Measurements from ENCODE around the gene UBE4B.

UBE4B gene

DNA sequence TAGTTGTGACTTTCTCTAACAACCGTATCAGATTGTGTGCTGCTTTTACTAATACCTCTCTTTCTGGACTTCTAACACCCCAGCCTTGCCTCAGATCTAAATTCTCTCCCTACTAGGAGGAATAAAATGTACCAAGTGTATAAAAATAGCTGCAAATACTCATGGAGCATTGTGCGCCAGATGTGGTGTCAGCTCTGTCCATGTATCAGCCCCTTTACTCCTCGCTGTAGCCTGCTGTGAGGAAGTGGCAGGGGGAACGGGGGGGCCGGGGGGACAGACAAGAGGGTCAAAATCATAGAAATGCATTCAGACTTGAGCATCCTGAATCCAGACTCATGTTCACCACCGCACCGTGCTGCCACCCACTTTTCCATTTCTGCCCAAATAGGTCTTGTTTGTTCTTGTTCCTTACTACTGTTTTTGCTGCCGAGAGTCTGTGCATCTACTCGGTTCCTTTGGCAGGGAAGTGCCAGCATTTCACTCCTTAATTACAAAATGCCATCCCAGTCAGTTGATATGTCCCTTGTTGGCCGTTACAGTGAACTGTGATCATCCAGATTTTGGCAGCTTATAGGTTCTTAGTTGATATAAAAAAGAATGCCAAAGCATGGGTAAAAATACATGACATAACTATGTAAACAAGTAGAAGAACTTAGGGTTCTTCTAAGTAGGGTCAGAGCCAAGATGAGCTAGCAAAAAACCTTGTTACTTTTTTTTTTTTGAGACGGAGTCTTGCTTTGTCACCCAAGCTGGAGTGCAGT is 76.4 kb downstream of the UBE4B start:
- no peak overlapping the region for H3K4me3 Mint-ChIP-seq
- ATAC-seq (no peak), DNase-seq (no peak)
- no peaks in the 10 kb centered on the region for H3K4me1 Mint-ChIP-seq
- H3K27me3 Mint-ChIP-seq, result no peaks in the 10 kb centered on the region
- no peak overlapping the region for H3K27ac Mint-ChIP-seq
- H3K9me3 Mint-ChIP-seq, result no peaks in the 10 kb centered on the region

DNA sequence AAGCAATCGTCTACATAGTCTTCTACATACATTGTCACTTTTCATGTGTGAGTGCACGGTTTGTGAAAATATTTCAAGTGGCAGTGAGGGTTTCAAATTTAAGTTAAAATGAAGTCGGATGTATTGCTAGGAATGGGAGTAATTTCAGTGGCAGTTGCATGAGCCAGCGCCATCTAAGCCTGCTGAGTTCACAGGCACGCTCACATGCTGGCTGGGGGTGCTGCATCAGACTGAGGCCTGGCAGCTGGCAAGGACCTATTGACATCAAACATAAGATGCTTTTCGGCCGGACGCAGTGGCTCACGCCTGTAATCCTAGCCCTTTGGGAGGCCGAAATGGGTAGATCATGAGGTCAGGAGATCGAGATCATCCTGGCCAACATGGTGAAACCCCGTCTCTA is 80.7 kb downstream of the UBE4B start:
- no peak overlapping the region for H3K4me3 Mint-ChIP-seq
- H3K27ac Mint-ChIP-seq, result no peak overlapping the region
- DNase-seq, result no peak
- H3K9me3 Mint-ChIP-seq, result no peaks in the 10 kb centered on the region
- ATAC-seq, result no peak
- H3K4me1 Mint-ChIP-seq, result no peaks in the 10 kb centered on the region
- no peaks in the 10 kb centered on the region for H3K27me3 Mint-ChIP-seq

DNA sequence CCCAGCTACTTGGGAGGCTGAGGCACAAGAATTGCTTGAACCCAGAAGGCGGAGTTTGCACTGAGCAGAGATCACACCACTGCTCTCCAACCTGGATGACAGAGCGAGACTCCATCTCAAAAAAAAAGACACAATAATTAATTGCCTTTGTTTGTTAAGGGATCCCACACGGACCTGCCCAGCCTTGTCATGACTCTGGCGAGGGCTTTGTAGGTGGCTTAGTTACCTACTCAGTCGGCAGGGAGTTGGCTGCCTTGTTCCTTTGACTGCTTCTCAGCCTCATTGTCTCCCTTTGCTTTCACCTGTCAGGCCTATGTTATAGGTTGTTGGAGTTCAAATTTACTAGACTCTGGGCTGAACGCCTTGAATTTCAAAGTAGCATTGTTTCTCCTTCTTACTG is 82.0 kb downstream of the UBE4B start:
- Mint-ChIP-seq H3K27ac (no peak overlapping the region), H3K9me3 (no peaks in the 10 kb centered on the region), H3K27me3 (no peaks in the 10 kb centered on the region), H3K4me3 (no peak overlapping the region), H3K4me1 (no peaks in the 10 kb centered on the region)
- DNase-seq (no peak), ATAC-seq (no peak)

DNA sequence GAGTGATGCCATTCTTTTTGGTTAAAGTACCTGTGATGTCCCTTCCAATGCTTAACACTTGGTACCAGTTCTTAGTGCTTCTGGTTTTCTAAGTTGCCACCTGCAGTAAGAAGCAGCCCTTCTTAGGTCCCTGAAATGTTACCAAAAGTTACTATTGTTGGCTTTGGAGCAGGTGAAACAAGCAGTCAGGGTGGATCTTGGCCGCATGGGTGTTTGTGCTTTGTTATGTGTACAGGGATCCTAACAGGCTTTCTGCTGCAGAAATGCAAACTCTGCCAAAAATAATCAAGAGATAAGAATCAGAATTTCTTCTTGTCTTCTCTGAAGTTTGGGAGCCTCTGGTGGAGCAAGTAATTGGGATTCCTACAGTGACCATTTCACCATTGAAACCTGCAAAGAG is 84.4 kb downstream of the UBE4B start:
- no peaks in the 10 kb centered on the region for H3K9me3 Mint-ChIP-seq

DNA sequence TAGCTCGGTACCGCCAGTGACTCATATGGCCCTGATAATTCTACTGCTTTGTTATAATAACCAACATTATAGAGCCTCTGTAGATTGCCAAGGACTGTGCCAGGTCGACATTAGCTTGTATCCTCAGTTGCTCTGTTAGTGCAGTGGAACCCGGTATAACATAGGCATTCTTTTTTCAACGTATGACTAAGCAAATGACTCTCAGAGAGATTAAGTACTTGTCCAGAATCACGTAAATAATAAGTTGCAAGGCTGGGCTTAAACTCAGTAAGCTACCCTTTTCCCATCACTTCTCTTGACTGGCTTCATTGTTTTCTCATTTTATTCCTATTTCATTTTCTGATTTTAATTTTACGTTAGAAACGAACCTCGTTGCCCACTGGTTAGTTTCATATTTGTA is 85.1 kb downstream of the UBE4B start:
- Mint-ChIP-seq H3K4me3 (no peak overlapping the region), H3K27ac (no peak overlapping the region)
- ATAC-seq, result no peak

More for the DNA sequence above, 84.4 kb downstream of the UBE4B start:
- no peak overlapping the region for H3K4me3 Mint-ChIP-seq
- ATAC-seq, result no peak
- DNase-seq, result no peak
- H3K27ac Mint-ChIP-seq, result no peak overlapping the region
- no peaks in the 10 kb centered on the region for H3K4me1 Mint-ChIP-seq
- no peaks in the 10 kb centered on the region for H3K27me3 Mint-ChIP-seq

DNA sequence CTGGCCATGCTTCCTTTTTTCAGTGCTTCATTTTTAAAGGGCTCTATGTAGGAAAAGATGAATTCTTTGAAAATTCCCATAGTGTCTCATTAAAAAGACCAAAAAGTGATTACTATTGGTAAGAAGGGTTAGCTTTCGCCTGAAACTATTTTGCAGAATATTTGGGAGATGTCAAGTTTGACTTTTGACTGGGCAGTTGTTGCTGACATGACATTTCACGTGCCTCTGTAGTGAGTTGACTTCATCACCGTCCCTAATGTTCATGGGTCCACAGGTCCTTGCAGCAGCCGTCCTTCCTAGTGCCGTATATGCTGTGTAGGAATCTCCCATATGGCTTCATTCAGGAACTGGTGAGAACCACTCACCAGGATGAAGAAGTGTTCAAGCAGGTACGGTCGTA is 88.9 kb downstream of the UBE4B start:
- DNase-seq (no peak), ATAC-seq (no peak)
- Mint-ChIP-seq H3K27ac (peak overlapping the region in 1 of 2 donors; percentile 57), H3K9me3 (no peaks in the 10 kb centered on the region), H3K4me1 (no peaks in the 10 kb centered on the region), H3K27me3 (no peaks in the 10 kb centered on the region), H3K4me3 (no peak overlapping the region)

More for the DNA sequence above, 85.1 kb downstream of the UBE4B start:
- Mint-ChIP-seq H3K9me3 (no peaks in the 10 kb centered on the region), H3K4me1 (no peaks in the 10 kb centered on the region), H3K27me3 (no peaks in the 10 kb centered on the region)
- no peak for DNase-seq

DNA sequence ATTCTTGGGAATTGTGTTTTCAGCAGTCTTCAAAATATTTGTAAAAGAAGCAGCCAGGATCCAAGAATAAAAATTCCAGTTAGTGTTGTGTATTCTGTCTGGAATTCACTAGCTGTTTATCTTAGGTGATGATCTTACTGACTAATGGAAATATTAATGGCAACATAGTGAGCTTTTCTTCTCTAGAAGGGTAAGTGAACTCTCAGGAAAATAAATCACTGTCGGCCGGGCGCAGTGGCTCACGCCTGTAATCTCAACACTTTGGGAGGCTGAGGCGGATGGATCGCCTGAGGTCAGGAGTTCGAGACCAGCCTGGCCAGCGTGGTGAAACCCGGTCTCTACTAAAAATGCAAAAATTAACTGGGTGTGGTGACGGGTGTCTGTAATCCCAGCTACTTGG is 90.2 kb downstream of the UBE4B start:
- ATAC-seq, result no peak
- DNase-seq, result no peak
- no peaks in the 10 kb centered on the region for H3K9me3 Mint-ChIP-seq
- H3K27me3 Mint-ChIP-seq, result no peaks in the 10 kb centered on the region
- no peaks in the 10 kb centered on the region for H3K4me1 Mint-ChIP-seq
- no peak overlapping the region for H3K27ac Mint-ChIP-seq
- H3K4me3 Mint-ChIP-seq, result no peak overlapping the region

DNA sequence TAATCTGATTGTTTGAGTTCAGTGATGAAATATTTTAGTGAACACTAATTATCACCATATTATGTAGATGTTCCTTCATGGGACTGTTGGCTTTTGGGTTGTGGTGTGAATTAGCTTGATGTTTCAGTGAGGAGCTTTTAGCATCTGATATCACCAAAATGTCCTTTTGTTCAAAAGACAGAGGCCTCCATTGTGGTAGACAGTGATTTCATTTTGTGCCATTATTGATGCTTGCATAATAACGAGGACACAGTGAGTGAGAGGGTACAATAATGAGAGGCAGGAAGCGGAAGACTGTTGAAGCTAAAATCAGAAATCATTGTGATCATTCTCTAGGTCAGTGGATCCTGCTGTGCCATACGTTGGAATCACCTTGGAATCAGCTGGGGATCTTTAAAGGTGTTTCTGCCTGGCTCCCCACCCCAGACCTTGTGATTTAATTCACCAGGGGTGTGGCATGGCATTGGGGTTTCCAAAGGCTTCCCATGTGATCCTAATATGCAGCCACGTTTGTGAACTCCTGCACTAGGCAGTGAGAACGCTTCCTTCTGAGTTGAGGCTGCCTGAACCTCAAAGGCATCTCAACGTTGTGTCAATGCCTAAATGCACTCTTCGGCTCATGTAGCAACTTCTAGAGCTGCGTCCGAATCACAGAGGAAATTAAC is 95.5 kb downstream of the UBE4B start:
- ATAC-seq (no peak), DNase-seq (no peak)
- Mint-ChIP-seq H3K4me1 (no peaks in the 10 kb centered on the region), H3K27ac (no peak overlapping the region), H3K9me3 (no peaks in the 10 kb centered on the region), H3K27me3 (no peaks in the 10 kb centered on the region), H3K4me3 (no peak overlapping the region)

DNA sequence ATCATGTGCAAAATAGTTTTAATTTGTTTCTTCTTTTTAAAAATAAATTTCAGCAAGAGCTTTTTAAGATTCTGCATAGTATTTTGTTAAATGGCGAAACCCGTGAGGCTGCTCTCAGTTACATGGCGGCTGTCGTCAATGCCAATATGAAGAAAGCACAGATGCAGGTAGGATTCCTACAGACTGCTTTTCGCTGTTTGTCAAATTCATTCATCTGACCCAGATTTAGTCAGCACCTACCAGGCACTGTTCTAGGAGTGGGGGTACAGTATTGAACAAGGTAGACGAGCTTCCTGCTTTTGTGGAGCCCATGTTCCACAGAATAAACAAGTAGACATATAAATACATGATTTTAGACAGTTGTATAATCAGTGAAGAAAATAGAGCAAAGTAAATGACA is 99.6 kb downstream of the UBE4B start:
- no peak overlapping the region for H3K27ac Mint-ChIP-seq
- H3K27me3 Mint-ChIP-seq, result no peaks in the 10 kb centered on the region

DNA sequence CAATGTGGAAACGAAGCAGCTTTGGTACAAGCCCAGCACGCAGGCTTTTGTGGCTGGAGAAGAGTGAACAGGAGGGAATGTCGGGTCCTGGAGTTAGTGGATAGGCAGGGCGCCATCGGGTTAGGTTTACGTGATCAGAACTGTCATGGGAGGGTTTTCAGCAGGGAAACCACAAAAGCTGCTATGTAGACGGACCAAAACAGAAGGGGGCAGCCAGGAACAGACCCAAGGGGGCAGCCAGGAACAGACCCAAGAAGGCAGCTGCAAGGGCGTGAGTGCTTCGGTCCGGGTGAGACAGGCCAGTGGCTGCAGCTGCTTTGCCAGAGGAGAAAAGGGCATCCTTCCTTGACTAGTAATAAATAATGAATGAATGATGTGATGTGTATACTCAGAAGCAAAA is 100.1 kb downstream of the UBE4B start:
- H3K27me3 Mint-ChIP-seq, result no peaks in the 10 kb centered on the region
- H3K4me1 Mint-ChIP-seq, result no peaks in the 10 kb centered on the region
- H3K9me3 Mint-ChIP-seq, result no peaks in the 10 kb centered on the region
- no peak for ATAC-seq
- no peak for DNase-seq
- H3K27ac Mint-ChIP-seq, result no peak overlapping the region
- H3K4me3 Mint-ChIP-seq, result no peak overlapping the region

More for the DNA sequence above, 99.6 kb downstream of the UBE4B start:
- H3K4me3 Mint-ChIP-seq, result no peak overlapping the region
- no peaks in the 10 kb centered on the region for H3K9me3 Mint-ChIP-seq
- ATAC-seq (no peak), DNase-seq (no peak)
- no peaks in the 10 kb centered on the region for H3K4me1 Mint-ChIP-seq

DNA sequence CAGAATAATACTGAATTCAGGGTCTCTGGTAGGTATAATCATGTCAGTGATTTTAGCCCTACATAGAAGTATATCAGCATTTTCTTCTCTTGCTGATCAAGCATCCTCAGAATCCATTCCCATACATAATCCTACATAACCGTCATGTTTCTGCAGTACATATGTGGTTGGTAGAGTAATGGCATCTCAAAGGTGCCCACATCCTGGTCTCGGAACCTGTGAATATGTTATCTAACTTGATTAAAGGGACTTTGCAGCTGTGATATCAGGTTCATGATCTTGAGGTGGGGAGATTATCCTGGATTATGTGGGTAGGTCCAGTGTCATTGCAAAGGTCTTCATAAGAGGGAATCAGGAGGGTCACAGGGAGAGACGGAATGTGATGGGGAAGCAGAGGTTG is 108.2 kb downstream of the UBE4B start:
- Mint-ChIP-seq H3K27me3 (no peaks in the 10 kb centered on the region), H3K9me3 (no peaks in the 10 kb centered on the region), H3K27ac (no peak overlapping the region), H3K4me3 (no peak overlapping the region), H3K4me1 (no peaks in the 10 kb centered on the region)
- ATAC-seq (no peak), DNase-seq (no peak)

DNA sequence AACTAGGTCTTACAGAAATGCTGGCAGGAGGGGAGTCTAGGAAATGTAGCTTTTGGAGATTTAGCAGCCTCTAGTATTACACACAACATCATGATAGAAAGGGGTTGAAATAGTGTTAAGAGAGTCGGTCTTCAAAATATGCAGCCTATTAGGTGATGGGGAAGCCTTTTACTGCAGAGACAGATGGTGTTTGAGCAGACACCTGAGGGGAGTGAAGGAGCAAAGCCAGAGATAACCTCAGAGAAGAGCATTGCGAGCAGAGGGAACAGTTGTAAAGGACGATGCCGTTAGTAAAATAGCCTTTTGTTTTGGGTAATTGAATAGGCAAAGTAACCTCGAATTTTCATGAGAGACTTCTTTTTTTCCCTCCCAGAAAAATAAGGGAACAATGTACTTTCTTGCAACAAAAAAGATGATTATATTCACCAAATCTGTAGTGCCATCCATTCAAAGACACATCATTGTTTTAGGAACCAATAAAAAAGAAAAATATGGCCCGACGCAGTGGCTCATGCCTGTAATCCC is 111.3 kb downstream of the UBE4B start:
- Mint-ChIP-seq H3K27ac (peak overlapping the region in 1 of 2 donors; percentile 88), H3K9me3 (no peaks in the 10 kb centered on the region), H3K4me1 (no peaks in the 10 kb centered on the region), H3K27me3 (no peaks in the 10 kb centered on the region), H3K4me3 (no peak overlapping the region)
- DNase-seq, result no peak
- no peak for ATAC-seq

DNA sequence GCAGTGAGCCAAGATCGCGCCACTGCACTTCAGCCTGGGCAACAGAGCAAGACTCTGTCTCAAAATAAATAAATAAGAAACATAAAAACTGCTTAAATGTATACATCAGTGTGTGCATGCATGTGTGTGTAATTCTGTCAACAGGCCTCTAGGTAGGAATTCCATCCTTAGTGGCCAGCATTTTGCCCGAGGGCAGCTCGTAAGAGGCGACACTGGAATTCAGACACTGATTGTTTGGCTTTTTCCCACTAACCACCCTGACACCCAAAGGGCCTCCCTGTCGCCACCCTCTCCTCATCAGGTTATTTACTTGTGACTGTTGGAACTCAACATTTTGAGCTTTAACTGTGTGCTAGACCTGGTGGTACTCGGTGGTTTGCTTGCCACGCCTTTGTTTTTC is 113.6 kb downstream of the UBE4B start:
- no peak for ATAC-seq

DNA sequence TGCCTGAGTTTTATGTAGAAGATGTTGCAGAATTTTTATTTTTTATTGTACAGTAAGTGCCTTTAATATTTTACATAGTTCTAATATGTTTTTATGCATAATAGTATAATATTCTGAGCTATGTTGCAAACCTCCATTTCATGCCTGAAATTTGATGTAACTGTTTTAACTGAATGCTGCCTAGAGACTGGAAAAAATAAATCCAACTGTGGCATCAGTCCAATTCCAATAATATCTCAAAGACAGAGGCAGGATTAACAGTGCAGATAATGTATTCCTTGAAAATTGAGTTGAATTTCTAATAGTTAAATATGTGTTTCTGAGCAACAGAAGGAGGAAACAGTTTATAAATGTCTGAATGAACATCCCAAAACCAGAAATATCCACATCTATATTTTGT is 116.5 kb downstream of the UBE4B start:
- no peak overlapping the region for H3K27ac Mint-ChIP-seq
- H3K4me3 Mint-ChIP-seq, result no peak overlapping the region
- H3K9me3 Mint-ChIP-seq, result no peaks in the 10 kb centered on the region
- H3K27me3 Mint-ChIP-seq, result no peaks in the 10 kb centered on the region
- ATAC-seq (no peak), DNase-seq (no peak)
- no peaks in the 10 kb centered on the region for H3K4me1 Mint-ChIP-seq

More for the DNA sequence above, 113.6 kb downstream of the UBE4B start:
- no peak for DNase-seq
- H3K9me3 Mint-ChIP-seq, result no peaks in the 10 kb centered on the region
- H3K4me1 Mint-ChIP-seq, result no peaks in the 10 kb centered on the region
- no peak overlapping the region for H3K27ac Mint-ChIP-seq
- no peak overlapping the region for H3K4me3 Mint-ChIP-seq
- H3K27me3 Mint-ChIP-seq, result no peaks in the 10 kb centered on the region

DNA sequence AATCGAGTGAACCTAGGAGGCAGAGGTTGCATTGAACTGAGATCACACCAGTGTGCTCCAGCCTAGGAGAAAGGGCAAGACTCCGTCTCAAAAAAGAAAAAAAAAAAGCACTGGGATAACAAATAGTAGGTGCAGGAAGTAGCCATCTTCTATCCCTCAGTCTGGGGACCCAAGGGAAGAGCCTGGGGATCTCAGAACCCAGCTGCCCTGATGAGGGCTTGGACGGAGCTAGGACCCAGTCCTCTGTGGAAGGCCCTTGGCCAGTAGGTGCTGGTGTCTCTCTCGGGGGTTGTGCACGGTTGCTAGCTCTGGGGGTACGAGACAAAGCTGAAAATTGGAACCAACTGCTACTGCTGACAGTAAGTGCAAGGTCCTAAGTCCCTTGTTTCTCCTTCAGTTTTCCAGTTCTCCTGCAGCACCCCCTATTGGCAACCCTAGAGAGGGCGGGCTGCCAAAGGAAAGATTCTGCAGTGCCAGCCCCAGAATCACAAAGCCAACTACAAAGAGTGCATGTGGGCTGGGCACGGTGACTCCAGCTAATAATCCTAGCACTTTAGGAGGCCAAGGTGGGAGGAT is 120.0 kb downstream of the UBE4B start:
- DNase-seq (peak; percentile 31 to 48), ATAC-seq (peak; percentile 46)
- no peaks in the 10 kb centered on the region for H3K4me1 Mint-ChIP-seq
- H3K9me3 Mint-ChIP-seq, result no peaks in the 10 kb centered on the region
- no peaks in the 10 kb centered on the region for H3K27me3 Mint-ChIP-seq
- no peak overlapping the region for H3K4me3 Mint-ChIP-seq
- no peak overlapping the region for H3K27ac Mint-ChIP-seq

DNA sequence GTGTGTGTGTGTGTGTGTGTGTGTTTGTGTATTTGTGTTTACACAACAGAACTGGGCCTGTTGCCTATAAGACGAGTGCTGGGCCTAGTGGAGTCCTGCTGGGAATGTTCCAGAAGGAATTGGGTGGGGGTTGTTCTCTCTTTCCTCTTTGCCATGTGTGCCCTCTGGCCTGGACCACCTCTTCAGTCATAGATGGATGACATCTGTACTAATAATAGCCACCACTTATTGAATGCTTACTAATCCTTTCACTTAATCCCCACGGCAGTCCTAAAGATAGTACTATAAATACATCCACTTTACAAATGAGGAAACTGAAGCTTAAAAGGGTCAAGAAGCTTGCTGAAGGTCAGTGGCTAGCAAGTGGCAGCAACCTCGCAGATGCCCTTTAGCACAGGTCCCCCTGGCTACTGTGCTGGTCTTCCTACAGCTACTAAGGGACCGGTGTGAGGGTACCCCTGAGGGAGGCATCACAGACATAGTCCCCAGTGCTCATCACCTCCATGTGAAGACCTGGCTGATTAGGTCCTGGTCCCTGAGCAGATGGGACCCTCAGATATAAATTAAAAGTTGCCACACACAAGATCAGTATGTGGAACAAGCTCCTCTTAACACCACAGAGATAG is 122.4 kb downstream of the UBE4B start:
- Mint-ChIP-seq H3K27me3 (no peaks in the 10 kb centered on the region), H3K4me1 (no peaks in the 10 kb centered on the region), H3K9me3 (no peaks in the 10 kb centered on the region), H3K4me3 (no peak overlapping the region), H3K27ac (peak overlapping the region in 1 of 2 donors; percentile 5)
- DNase-seq (no peak), ATAC-seq (no peak)
